GM19468 (cell line): ENCODE data around the gene TMEM38A.

ENCODE experiments used
- ATAC-seq: cut with Tn5 transposase; IDR thresholded peaks from one replicate; pipeline ENCODE4 v1.9.1; 2021; ENCODE audit warnings: mild to moderate bottlenecking, moderate library complexity, moderate number of reproducible peaks; ENCODE audit not compliant: unreplicated experiment; ENCODE audit errors: extremely low read depth

The TMEM38A gene, protein sequence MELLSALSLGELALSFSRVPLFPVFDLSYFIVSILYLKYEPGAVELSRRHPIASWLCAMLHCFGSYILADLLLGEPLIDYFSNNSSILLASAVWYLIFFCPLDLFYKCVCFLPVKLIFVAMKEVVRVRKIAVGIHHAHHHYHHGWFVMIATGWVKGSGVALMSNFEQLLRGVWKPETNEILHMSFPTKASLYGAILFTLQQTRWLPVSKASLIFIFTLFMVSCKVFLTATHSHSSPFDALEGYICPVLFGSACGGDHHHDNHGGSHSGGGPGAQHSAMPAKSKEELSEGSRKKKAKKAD

GRCh38 chr19:16660763-16661479 lies at the start of gene TMEM38A:
Gene TMEM38A (plus strand): TSS chr19:16661139. CDS start chr19:16661218, 79 bp downstream.
- ATAC-seq, result no peak

DNA sequence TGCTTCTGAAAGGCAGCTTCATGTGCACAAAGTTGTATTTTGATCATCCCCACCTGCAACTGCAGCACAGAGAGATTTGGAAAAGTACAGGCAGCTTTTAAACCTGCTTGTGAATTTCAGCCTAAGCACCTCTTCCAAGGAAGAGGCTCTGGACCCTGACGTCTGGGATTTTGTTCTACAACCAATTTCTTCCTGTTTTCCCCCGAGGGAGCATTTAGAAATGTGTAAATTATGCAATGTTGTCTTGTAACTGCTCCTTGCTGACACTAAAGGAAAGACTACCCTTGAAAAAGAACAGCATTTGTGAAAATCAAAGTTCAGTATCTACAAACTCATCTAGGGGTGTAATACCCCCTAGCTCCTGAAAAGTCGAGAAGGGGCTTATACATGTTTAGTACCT lies 48.3 kb upstream of the TMEM38A start:
- no peak for ATAC-seq

DNA sequence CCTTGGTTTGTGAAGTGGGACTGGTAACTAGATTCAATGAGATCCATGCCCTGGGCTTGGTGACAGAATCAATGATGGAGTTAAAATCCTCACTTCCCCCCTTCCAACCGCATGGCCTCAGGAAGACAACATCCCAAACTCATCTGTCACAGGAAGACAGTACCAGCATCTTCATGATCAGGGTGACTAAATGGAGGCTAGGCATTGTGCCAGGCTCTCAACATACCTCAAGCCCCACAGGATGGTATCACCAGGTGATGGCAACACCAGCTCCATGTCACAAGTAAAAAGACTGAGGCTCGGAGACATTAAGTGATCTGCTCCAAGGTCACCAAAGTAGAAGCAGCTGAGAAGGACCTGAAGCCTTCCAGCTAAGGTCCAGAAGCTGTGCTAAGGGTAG lies 47.1 kb upstream of the TMEM38A start:
- no peak for ATAC-seq

DNA sequence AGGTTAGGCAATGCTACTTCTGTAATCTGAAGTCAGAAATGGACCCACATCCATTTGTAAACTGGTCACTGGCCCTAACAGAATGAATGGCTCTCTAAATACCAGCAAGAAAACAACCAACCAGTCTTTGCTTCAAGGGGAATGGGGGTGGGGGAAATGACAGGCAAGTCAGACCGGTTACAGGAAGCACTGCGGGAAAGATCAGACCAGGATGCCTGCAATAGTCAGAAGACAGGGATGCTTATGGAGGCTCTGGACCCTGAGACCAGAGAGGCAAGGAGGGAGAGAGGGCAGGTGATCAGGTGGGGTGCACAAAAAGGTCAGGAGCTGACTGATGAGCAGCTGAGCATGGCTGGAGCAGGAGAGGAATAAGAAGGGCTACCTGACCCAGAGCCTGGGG lies 46.0 kb upstream of the TMEM38A start:
- ATAC-seq, result no peak

- no peak for ATAC-seq
Measured at GRCh38 chr19:16615808-16616207, 45.1 kb upstream of the TMEM38A start.

- ATAC-seq, result no peak
Measured at GRCh38 chr19:16618248-16618647, 42.7 kb upstream of the TMEM38A start.

GRCh38 chr19:16619457-16619856 lies 41.5 kb upstream of the TMEM38A start:
- no peak for ATAC-seq

DNA sequence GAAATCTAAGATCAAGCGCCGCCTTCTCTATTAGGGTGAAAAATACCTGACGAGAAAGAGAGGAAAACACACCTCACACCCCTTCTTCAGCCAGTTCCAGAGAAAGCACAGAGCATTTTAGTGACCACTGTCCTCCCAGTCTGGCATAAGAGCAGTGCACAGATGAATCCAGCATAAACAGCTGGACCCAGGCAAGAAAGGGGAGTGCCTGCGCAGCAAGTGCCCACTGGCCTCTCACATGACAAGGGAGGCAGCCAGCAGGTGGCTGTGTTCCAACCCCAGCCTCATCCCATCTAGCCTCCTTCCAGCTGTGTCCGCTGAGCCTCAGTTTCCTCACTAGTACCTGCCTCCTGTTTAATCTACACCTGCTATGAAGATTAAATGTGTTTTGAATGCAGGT lies 40.9 kb upstream of the TMEM38A start:
- no peak for ATAC-seq

- ATAC-seq, result no peak
Measured at GRCh38 chr19:16620584-16620983, 40.4 kb upstream of the TMEM38A start.

GRCh38 chr19:16621165-16621800 lies 39.7 kb upstream of the TMEM38A start:
- no peak for ATAC-seq

- ATAC-seq, result no peak
Measured at GRCh38 chr19:16623066-16623465, 37.9 kb upstream of the TMEM38A start.

DNA sequence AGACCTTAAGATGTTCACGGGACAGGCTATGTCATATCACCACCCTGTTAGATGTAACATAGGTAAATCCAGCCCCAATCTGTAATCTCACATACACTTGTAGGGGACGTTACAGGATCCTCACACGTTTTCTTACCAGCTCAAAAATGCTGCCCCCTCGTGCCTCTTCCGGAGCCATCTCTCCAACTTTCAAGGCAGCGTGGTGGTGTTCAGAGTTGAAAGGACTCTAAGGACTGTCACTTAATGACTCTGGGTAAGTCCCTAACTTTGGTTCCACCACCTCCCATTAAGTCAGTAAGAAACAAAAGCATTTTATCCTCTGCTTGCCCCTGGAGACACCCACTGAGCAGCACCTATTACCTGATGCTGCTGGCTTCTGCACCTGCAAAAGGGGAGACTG lies 37.4 kb upstream of the TMEM38A start:
- no peak for ATAC-seq

DNA sequence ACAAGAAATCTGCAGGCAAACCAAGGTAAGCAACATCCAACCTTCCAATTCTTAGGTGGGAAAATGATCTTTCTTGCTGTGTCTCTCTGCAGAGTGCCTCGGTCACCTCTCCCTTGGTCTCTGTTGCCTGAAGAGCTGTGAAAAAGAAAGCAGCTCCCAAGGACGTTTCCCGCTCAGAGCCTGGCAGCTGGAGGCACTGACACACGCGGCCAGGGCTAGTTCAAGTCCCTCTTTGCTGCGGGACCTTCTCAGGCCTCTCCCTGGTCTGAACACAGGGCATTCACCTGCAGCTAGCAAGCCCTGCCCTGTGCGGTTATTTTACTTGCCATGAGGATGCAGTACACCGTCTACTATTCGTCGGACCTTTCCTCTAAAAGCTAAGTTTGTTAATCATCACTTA lies 36.7 kb upstream of the TMEM38A start:
- ATAC-seq, result no peak

- ATAC-seq, result no peak
Measured at GRCh38 chr19:16625163-16625958, 35.6 kb upstream of the TMEM38A start.

GRCh38 chr19:16626796-16627192 lies 34.1 kb upstream of the TMEM38A start:
- no peak for ATAC-seq

DNA sequence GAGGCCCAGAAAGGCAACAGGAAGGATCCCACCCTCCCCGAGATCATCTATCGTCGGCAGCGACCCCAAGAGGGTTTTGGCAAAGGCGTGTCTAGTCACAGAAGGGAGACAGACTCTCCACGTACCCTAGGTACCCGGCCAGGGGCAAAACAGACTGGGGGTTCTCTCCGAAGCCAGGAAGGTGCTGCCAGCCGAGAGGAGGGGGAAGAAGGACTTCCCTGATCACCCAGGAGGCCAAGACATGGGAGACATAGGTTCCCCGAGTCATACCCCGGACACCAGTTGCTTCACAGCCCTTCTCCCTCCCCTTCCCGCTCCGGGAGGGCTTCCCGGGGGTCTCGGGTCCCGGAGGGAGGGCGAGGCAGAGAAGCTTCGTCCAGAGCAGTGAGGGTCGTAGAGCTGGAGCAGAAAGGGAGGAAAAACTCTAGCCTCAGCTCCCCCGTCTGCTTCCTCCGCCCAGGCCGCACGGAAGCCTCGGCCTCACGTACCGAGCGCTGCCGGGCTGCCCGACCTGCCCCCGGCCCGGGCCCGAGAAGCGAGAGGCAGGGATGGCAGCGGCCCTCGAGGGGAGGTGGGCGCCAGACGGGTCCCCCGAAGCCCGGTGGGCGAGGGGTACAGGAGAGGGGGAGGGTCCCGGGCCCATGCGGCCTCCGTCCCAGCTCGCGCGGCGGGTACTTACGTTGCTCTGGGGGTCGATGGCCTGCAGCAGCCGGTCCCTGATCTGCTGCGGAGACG lies 33.6 kb upstream of the TMEM38A start:
- ATAC-seq, result no peak

- no peak for ATAC-seq
Measured at GRCh38 chr19:16627928-16628182, 33.1 kb upstream of the TMEM38A start.

GRCh38 chr19:16628183-16628983 lies 32.6 kb upstream of the TMEM38A start, which contains the start of gene MED26:
Gene MED26 (minus strand): TSS chr19:16628204. CDS start chr19:16627943, 261 bp downstream.
- peak; percentile 66 for ATAC-seq

DNA sequence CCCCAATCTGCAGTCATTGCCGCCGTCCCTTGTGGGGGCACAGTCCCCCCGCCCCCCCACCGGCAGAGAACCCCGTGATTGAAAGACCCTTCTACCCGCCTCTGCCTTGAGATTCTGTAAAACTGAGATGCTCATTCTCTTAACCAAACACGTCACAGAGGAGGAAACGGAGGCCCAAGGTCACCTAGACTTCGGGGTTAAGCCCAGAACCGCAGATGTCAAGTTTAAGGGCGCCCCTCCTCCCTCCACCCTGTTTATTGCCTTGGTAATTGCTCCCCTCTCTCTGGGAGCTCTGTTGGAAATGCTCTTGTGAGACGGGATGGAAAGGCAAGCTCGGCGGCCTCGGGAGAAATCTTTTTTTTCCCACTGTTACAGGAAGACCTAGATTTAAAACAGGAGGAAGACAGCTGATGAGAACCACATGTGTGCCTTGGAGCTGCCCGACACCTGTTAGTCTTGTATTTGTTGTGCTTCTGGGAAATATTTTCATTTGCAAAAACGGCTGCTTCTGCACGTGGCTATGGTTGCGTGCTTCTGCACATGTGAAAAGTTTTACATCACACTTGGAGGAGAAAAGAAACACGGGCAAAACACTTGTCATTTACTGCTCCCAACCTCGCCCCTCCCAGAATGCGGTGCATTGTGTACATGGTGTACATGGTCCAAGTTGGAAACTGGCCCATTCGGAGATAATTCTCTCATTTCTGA lies 31.8 kb upstream of the TMEM38A start:
- no peak for ATAC-seq
